GM10847 (cell line): ENCODE measurements around the gene SGTA.

Experiments
- POLR2A ChIP-seq: IDR thresholded peaks from 2 replicates; pipeline ENCODE4 v1.6.1; 2011; ENCODE audit not compliant: insufficient read length; ENCODE audit errors: extremely low read depth

The SGTA gene

DNA sequence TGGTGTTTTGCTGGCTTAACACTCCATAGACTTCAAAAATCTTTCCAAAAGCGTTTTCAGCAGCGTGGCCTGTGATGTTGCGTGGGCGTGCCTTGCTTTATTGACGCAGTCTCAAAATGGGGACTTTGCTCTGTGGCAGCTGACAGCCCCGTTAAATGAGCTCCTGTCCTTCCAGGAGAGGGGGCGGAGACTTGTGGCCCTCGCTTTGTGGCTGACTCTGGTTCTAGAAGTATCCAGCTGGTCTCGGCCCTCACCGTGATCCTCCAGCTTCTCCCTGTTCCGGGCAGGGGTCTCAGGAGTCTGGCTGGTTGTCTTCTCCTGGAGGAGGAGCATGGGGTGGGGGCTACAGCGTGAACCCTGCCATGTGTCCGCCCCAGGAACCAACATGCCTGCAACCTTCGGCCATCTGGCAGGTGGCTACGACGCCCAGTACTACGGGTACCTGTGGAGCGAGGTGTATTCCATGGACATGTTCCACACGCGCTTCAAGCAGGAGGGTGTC, 28.2 kb upstream of the SGTA start:
- TF ChIP-seq POLR2A = no peak

DNA sequence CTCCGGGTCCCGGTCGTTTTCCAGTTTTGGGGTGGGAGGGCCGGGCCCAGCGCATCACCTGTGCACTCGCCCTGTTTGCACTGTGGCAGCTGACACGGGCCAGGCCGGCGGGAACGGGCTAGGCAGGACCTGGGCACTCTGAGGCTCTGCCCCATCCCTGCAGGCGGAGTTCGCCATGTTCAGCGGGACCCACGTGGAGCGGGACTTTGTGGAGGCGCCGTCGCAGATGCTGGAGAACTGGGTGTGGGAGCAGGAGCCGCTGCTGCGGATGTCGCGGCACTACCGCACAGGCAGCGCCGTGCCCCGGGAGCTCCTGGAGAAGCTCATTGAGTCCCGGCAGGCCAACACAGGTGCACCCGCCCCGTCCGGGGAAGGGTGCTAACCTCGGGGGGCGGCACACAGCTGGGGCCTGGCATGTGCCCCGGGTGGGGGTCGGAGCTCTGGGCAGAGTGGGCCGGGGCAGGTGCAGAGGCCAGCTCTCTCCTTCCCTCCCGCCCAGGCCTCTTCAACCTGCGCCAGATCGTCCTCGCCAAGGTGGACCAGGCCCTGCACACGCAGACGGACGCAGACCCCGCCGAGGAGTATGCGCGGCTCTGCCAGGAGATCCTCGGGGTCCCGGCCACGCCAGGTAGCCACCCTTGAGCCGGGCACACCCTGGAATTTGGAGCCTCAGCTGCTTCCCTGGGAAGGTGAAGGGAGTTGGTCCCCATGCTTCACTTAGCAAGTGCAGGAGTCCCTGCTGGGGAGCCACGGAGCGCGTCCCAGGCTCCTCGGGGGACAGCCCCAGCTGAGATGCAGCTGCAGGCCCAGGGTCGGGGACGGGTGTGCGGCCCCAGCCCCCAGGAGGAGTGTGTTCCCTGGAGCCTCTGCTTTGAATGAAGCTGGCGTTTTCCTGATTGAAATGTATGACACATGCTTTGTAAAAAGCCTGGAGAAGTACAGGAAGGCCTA, 27.3 kb upstream of the SGTA start:
- no peak for TF ChIP-seq POLR2A

DNA sequence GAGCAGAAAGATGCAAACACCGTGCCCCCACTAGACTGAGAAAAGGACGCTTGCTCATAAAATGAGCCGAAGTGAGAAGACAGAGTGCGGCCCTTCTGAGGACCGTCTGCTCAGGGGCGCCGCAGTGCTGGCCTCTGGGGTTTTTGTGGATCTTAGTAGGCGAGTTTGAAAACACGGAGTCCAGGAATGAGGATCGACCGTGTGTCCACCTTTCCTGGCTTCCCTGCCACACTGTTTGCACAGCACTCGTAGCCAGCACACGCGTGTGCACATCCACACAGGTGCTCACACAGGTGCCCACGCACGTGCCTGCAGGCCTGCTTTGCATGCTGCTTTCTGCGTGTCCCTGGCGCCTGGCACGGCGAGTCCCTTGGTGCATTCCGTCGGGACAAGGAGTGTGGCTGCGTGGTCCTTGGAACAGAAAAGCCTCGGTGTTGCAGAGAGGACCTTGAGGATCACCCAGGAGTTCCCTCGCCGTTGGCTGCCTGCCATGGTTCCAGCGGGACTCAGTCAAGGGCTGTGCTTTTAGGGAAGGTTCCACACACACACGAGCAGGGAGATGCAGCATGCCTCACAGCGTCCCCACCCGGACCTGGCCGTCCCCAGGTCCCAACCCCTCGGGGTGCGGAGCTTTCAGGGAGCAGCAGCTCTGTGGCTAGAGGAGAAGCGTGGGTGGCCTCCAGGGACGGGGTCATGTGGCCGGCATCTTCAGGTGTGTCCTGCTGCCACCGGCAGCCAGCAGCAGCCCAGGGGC, 26.5 kb upstream of the SGTA start:
- TF ChIP-seq POLR2A = no peak

- TF ChIP-seq POLR2A = no peak
These were observed 25.3 kb upstream of the SGTA start for GRCh38 chr19:2808129-2808941.

- no peak for TF ChIP-seq POLR2A
These were observed 24.5 kb upstream of the SGTA start for GRCh38 chr19:2807379-2808128.

- TF ChIP-seq POLR2A = no peak
These were observed 23.8 kb upstream of the SGTA start for GRCh38 chr19:2806736-2807378.

DNA sequence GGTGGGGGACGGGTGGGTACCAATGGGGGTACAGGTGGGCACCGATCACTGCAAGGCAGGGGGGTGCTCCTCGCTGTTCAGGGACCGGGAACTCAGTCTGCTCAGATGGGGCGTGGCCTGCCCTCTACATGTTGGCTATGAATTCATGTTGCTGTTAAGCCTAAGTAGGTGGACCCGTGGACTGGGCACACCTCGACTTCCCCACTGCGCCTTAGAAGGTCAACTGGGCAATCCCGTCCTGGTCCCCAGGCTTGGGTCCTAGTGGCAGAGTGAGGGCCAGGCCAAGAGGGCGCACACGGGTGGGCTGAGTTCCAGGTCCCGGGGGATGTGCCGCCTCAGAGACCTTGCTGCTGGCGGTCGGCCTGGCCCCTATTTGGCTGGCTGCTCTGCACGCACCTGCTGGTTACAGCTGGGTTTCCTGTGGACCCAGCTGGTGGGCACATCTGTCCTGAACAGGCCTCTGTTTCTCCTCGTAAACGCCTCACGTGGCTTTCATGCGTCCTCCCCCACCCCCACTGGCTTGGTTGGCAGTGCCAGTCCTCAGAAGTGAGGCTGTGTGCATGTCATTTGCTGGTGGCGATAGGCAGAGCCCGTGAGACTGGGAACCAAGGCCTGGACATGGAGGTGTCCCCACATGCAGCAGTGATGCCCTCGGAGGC, 23.0 kb upstream of the SGTA start:
- TF ChIP-seq POLR2A = no peak

GRCh38 chr19:2805261-2805900, 22.3 kb upstream of the SGTA start:
- no peak for TF ChIP-seq POLR2A

GRCh38 chr19:2804156-2805004, 21.3 kb upstream of the SGTA start:
- no peak for TF ChIP-seq POLR2A

DNA sequence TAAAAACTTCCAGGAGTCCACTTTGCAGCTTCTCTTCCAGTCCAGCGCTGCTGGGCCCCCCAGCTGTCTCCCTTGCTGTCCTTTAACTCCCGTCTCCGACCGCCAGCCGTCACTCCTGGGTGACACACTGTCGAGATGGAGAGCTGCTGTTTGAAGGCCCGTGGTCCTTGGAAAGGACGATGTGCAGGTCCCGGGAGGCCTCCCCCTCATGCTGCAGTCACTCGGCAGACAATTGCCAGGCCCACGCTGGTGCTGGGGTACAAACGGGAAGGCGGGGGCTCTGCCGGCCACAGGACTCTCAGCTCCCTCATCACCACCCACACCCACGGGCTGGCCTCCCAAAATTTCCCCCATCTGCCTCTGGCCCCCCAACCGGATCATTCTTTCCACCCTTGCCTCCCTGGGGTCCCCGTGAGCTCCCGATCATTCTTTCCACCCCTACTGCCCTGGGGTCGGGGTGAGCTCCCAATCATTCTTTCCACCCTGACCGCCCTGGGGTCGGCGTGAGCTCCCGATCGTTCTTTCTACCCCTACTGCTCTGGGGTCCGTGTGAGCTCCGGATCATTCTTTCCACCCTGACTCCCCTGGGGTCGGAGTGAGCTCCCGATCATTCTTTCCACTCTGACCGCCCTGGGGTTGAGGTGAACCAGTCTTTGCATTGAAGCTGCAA, 20.5 kb upstream of the SGTA start:
- no peak for TF ChIP-seq POLR2A

- no peak for TF ChIP-seq POLR2A
These were observed 19.8 kb upstream of the SGTA start for GRCh38 chr19:2802826-2803225.

DNA sequence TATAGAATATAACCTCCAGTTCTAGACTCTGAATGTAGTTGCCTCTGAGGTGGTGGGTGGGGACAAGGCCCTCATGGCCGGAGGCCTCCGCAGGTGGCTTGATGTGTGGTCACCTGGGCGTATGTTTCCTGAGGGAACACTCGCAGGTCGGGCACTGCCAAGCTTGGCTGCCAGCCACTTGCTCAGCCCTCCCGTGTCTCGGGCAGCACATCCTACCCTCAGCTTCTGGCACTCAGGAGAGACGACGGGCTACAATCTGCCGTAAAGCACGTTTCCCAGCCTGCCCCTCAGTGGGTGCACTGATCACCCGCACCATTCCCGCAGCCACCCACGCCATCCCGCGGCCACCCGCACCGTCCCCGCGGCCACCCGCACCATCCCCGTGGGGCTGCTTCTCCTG, 17.4 kb upstream of the SGTA start:
- no peak for TF ChIP-seq POLR2A
